ENCODE results near the gene FAM117B.

- TF ChIP-seq POLR2A (IDR thresholded peaks at IDR 0.05) (no peak), POLR2AphosphoS5 (IDR thresholded peaks at IDR 0.05) (no peak), CTCF (IDR thresholded peaks at IDR 0.05) (no peak)
Observed at GRCh38 chr2:202774104-202774503, 139.3 kb downstream of the FAM117B start.
